ENCODE data around the gene BTLA. TPM values are rescaled to one million over a fixed set of nuclear protein-coding genes. Genes with fewer than 3 reads are reported as not detected.
"Not testable (repeated sequence)": the region's sequence is repeated elsewhere in the genome, so short reads cannot be mapped to it uniquely, and the experiment has no call there.

Gene BTLA, protein sequence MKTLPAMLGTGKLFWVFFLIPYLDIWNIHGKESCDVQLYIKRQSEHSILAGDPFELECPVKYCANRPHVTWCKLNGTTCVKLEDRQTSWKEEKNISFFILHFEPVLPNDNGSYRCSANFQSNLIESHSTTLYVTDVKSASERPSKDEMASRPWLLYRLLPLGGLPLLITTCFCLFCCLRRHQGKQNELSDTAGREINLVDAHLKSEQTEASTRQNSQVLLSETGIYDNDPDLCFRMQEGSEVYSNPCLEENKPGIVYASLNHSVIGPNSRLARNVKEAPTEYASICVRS
- total RNA-seq, result 0.91 TPM

DNA sequence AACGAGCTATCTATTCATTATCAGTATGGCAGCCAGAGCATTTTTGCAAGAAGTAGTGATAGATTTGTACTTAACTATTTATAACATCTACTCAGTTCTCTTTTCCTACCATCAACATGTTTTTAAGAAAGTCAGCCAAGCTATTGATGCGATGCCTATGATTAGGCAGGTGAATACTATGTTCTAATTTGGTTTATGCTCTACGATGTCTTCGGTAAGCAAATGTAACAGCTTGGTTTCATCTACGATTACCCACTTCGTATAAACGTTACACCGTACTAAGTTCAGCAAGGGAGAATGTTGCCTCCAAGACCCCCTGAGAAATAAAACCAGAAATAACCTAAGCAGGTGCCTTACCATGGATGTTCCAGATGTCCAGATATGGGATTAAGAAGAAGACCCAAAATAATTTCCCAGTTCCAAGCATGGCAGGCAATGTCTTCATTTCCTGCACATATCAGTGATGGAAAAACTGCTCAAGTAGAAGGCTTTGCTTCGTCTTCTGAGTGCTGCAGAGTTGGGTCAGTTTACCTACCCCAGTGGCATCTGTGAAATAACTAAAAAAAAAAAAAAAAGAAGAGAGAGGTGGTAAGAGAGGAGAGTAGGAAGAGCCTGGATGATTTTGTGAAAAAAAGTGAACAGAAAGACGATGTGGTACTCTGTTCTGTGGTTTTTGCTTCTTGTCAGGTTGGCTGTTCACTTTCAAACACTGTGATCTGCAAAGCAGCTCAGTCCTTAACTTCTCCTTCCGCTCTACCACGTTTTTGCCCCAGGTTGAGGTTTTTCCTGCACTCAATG, at the start of gene BTLA:
Gene BTLA, minus strand, starts transcription at position 559 of the 798 bp plus-strand sequence. Its CDS starts 114 bp downstream, at position 445.
- no peak for DNase-seq (ENCODE audit: low spot score)

GRCh38 chr3:112546216-112546759, 47.0 kb upstream of the BTLA start:
- DNase-seq (ENCODE audit: low spot score), result no peak

DNA sequence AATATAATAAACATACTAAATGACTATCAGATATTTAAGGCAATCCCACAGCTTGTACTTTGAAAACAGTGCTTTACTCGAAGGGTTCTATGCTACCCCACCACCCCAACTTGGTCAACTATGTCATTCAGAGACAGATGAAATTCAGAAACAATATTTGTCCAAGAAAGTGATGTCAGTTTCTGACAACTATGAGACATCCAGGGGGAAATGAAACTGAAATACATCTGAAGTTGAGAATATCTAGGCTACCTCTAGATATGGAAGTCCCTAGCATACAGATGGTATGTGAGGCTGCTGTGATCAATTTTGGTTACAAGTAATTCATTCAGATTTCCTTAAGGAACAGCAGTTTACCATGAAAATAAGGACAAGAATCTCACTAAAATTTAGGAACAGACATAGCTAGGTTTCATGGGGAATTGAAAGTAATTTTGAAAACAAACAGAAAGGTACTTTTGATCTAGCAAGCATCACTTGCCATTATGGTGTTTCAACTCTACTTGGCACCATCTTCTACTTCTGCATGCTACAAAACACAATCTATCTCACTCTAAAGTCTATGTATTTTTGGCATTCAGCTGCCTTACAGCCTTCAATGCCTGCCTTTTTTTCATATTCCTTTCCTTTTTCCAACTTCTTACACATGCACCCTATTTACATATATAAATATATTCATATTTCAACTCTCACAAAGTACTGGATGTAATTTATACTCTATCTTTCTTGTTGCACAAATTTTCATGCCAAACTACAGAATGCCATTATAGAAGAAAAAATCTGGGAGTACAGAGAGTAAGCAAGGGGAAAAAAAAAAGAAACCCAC, 40.8 kb upstream of the BTLA start:
- no peak for DNase-seq (ENCODE audit: low spot score)

DNA sequence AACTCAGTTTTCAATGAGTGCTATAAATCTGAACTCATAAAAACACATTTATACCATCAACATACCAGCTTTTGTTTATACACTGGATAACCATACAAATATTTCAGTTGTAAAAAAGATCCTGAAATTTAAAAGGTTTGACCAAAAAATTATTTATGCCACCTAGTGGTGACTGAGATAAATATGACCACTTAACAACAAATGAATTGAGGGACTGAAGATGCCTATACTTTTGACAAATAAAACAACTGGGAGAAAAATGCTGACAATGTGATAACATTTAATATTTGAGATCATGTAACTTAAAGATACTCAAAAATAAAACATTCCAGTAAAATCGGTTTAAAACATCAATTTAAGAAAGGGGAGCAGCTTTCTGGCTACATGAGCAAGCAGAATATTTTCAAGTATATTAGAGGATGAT, 32.1 kb upstream of the BTLA start:
- DNase-seq (ENCODE audit: low spot score), result no peak

GRCh38 chr3:112530573-112530972, 31.3 kb upstream of the BTLA start:
- no peak for DNase-seq (ENCODE audit: low spot score)

DNA sequence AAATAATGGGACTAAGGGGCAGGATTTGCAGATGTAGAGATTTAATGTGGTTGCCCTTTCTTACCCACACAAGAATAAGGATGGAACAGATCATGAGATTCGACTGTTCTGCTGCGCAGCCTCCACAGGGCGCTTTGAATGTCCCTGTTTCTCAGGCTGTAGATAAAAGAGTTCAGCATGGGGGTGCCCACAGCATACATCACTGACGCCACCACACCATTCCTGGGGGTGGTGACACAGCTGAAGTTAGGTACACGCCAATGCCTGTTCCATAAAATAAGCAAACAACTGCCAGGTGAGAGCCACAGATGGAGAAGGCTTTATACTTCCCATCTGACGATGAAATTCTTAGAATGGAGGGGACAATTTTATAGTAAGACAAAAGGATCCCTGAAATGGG, 24.9 kb upstream of the BTLA start:
- not testable (repeated sequence) for DNase-seq (ENCODE audit: low spot score)

DNA sequence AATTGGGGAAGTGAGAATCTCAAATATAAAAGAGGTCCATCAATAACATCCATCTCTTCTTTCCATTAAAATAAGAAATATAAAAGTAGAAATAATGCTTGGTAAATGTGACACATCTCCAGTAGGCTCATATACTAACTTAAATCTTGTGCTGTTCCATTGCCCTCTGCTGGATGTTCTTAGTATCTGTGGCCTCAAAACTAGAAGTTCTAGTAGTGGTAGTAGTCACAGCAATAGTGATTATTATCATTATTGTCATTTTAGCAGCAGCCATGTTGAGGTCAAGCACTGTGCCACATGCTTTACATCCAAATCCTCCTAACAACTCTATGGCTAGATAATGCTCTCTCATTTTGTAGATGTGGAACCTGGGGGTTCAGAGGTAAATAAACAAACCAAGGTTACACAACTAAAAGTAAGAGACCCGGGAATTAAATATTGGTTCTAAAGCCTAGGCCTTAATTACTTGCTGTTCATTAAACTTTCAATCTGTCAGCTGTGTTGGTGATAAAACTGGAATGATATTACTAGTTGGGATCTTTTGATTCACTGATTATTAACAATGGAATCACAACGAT, 20.2 kb upstream of the BTLA start:
- DNase-seq (ENCODE audit: low spot score), result no peak

GRCh38 chr3:112518970-112519369, 19.7 kb upstream of the BTLA start:
- not testable (repeated sequence) for DNase-seq (ENCODE audit: low spot score)

DNA sequence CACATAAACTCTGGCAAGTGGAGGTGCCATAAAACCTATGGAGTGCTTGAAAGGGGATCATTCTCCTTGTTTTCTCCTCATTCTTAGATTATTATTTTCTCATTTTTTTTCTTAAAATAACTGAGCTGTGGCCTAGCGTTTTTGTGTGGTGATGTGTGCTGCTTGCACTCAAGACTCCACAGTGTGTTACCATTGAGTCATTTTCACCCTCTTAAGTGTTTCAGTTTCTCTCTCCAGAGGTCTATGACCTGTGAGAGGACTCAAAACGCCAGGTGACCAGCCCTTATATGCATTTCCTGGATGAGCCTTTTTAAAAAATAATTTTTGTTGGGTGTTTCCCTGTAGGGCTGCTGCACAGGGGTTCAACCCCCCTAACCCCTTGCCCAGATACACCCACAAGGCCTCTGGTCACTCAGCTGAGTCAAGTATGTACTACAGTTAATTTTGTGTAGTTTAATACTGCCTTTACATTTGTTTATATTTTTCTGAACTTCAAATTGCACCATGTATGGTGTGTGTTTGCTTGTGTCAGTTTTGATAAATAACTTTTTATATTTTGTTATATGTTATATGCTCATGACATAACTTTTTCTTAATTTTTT, 15.4 kb upstream of the BTLA start:
- no peak for DNase-seq (ENCODE audit: low spot score)

DNA sequence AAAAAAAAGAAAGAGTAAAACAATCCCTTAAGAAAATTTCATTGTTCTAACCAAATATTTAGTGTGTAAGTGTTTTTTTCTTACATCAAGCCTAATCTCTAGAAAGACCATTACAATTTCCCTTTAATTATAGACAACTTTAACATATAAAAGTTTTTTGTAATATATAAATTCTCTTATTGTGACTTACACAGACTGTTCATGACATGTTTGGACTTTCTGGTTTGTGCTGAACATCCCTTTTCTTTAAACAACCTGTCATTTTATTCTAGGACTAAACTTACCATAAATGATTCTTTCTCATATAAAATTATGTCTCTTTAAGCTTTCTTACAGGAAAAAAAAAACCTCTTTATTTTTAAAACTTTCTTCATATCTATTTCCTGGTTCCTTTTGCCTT, 13.0 kb upstream of the BTLA start:
- no peak for DNase-seq (ENCODE audit: low spot score)

- DNase-seq (ENCODE audit: low spot score), result no peak
Observed at GRCh38 chr3:112508860-112509259, 9.6 kb upstream of the BTLA start.

DNA sequence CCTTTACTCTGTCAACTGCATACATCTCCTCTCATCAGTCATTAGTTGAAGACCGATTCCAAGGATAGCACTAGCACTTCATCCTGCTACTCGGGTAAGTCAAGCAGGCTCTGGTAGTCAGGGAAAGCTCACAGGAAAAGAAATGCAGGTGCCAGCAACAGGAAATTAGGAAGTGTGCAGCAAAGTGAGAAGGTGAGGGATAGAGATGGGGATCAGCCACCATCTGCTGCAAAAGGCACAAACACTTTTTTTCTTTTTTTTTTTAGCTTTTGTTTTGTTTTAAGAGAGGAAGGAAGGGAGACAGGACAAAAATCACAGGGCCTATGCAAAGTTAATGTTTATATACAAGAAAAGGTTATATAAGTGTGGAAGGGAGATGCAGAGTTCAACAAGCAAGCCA, 9.0 kb upstream of the BTLA start:
- no peak for DNase-seq (ENCODE audit: low spot score)

DNA sequence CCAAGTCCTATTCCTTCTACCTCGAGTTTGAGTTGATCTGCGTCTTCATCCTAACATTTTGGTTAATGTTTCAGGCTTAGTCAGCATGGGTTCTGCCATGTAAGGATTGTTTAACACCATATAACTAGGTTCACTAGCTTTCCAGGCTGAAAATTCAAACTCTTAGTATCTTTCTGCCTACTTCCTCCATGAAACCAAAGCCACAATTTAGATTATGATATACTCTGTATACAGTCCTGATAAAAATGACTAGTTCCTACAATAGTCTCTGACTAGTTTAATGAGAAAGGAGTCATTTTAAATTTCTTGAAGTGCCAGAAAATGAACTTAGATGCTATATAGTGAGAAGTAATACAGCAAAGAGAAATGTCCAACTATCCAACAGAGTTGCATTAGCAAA, 6.6 kb upstream of the BTLA start:
- no peak for DNase-seq (ENCODE audit: low spot score)

DNA sequence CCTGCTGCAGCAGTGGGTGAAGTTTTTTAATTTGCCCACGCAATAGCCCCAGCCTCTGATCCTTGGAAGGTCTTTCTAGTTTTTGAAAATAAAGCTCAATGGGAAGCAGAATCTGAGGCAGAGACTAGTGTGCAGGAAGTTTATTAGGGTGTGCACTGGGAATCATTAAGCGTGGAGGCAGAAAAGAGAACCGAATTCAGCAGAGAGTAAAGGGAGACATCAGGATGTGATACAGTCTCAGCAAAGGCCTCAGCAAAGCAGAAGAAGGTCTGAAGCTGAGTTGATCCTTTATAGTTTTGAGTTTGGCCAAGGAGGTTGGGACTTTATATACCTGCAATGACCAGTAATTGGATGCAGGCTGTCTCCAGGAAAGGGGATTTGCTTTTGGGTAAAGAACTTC, 4.9 kb upstream of the BTLA start:
- DNase-seq (ENCODE audit: low spot score), result no peak

- DNase-seq (ENCODE audit: low spot score), result no peak
Observed at GRCh38 chr3:112503304-112503972, 4.2 kb upstream of the BTLA start.

DNA sequence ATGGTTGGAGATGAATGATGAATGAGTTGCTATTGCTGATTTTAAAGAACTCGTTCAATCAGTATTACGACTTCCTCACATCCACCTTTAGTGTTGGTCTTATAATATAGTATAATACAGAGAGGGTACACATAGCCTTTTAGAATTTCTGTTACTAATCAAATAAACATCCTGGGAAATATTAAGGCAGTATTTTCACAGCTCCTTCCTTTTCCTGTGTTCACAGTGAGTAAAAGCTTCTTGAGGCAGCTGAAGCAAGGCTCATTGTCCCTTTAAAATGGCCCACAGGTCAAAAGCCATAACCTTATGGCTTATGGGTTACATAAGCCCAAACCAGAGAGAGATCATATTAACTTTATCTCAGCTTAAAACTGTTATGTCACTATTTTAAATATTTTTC, 1.3 kb upstream of the BTLA start:
- DNase-seq (ENCODE audit: low spot score), result no peak

- DNase-seq (ENCODE audit: low spot score), result no peak
Observed at GRCh38 chr3:112497897-112498548, 1.2 kb downstream of the BTLA start.

DNA sequence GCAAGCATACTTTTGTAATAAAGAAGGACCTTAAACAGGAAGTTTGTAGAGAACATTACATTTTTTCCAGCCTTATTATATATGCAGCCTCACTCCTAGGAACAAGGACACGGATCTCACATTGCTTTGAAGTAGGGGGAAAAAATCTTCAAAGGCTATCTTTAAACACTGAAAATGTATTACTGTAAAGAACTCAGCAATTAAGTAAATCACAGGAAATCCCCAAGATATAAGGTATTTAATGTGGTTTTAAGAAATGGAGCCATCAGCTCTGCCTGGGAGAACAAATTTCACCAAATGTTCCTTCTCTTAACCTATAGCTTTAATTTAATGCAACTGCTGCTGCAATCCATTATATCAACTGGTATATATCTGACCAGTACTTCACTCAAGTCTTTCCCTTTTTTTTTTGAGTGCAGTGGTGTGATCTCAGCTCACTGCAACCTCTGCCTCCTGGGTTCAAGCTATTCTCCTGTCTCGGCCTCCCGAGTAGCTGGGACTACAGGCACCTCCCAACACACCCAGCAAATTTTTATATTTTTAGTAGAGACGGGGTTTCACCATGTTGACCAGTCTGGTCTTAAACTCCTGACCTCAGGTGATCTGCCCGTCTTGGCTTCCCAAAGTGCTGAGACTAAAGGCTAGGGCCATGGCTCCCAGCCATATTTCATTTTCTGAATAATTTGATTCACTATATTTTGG, 2.8 kb downstream of the BTLA start:
- no peak for DNase-seq (ENCODE audit: low spot score)

GRCh38 chr3:112494448-112494767, 4.9 kb downstream of the BTLA start:
- not testable (repeated sequence) for DNase-seq (ENCODE audit: low spot score)

DNA sequence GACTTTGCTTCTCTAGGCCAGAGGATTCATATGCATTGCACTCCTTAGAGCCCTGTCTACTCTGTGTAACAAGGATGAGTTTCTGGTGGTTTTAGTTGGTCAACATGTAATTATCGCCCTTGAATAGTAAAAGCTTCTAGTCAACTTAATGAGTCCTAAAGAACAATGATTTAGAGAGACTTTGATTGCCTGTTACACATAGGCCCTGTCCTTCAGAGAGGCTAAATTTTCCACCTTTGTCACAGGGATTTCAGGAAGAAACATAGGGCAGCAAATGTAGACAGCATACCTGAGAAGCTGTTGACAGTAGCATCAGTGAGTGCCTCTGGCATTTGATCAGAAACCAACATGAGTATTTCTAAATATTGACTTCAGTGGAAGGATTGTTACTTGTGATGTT, 7.1 kb downstream of the BTLA start:
- DNase-seq (ENCODE audit: low spot score), result no peak

Measured in ureter (tissue), 1 donor.